Measurements from ENCODE around the gene KCNJ4. TPM values are rescaled to one million over a fixed set of nuclear protein-coding genes. Genes with fewer than 3 reads are reported as not detected.
A peak's percentile ranks its signal among the peaks of the same experiment; 100 is the strongest.
"Not testable (repeated sequence)": the region's sequence is repeated elsewhere in the genome, so short reads cannot be mapped to it uniquely, and the experiment has no call there.

KCNJ4 gene
- total and polyA plus RNA-seq, 8 donors: not detected

GRCh38 chr22:38402204-38402603 lies 52.8 kb downstream of the KCNJ4 start:
- no peaks in the 10 kb centered on the region for H3K27me3 ChIP-seq
- FAIRE-seq (no peak), DNase-seq (no peak), ATAC-seq (no peak)
- TF ChIP-seq CTCF (IDR thresholded peaks at IDR 0.05): no peak
- no peak overlapping the region for H3K27ac ChIP-seq
- H3K4me1 ChIP-seq: peaks cover 0 to 3% (median 0%) of the 10 kb centered on the region in 3 donors
- no peak overlapping the region for H3K4me3 ChIP-seq
- intact Hi-C loops (cut with DNase I): no loop called here
- WGBS, 2 donors: 79 to 82% methylated on average over 12 of the region's 12 CpGs
- H3K9me3 ChIP-seq: no peaks in the 10 kb centered on the region
- no peaks in the 10 kb centered on the region for H3K36me3 ChIP-seq

- no peak for DNase-seq
- Histone ChIP-seq H3K9me3 (no peaks in the 10 kb centered on the region), H3K4me3 (no peak overlapping the region), H3K36me3 (no peaks in the 10 kb centered on the region), H3K27ac (no peak overlapping the region), H3K4me1 (peaks cover 0 to 3% (median 0%) of the 10 kb centered on the region in 3 donors), H3K27me3 (no peaks in the 10 kb centered on the region)
- intact Hi-C loops (cut with DNase I): no loop called here
- no peak for FAIRE-seq
- ATAC-seq: no peak
- TF ChIP-seq CTCF (IDR thresholded peaks at IDR 0.05): no peak
- WGBS, 2 donors: 74 to 86% methylated on average over 9 of the region's 9 CpGs
Measured at GRCh38 chr22:38401336-38402084, 53.5 kb downstream of the KCNJ4 start.

DNA sequence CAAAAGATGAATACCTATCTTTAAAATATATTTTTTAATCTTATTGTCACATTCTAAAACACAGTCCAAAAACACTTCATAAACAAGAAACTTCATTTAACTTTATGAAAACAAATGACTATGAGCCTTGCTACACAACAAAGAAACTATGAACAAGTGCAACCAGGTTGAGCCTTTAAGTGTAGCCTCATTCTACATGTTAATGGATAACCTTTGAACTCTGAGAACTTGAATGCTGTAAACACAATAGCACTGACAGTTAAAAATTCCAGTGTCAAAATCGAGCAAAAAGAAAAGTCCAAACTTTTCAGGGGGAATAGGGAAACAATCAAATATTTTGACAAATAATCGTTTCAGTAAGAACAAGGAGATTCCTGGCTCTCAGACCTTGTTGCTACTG lies 54.7 kb downstream of the KCNJ4 start:
- H3K4me3 ChIP-seq; H3K36me3 ChIP-seq; ATAC-seq; DNase-seq; H3K9me3 ChIP-seq; H3K27me3 ChIP-seq; intact Hi-C loops (cut with DNase I): not testable (repeated sequence)
- Histone ChIP-seq H3K27ac (peak overlapping the region in 1 of 4 donors; percentile 91), H3K4me1 (peaks cover 0 to 10% (median 0%) of the 10 kb centered on the region in 3 donors)
- peak; percentile 71 for FAIRE-seq
- 14% methylated on average over 1 to 2 of the region's 2 CpGs for WGBS, 2 donors

DNA sequence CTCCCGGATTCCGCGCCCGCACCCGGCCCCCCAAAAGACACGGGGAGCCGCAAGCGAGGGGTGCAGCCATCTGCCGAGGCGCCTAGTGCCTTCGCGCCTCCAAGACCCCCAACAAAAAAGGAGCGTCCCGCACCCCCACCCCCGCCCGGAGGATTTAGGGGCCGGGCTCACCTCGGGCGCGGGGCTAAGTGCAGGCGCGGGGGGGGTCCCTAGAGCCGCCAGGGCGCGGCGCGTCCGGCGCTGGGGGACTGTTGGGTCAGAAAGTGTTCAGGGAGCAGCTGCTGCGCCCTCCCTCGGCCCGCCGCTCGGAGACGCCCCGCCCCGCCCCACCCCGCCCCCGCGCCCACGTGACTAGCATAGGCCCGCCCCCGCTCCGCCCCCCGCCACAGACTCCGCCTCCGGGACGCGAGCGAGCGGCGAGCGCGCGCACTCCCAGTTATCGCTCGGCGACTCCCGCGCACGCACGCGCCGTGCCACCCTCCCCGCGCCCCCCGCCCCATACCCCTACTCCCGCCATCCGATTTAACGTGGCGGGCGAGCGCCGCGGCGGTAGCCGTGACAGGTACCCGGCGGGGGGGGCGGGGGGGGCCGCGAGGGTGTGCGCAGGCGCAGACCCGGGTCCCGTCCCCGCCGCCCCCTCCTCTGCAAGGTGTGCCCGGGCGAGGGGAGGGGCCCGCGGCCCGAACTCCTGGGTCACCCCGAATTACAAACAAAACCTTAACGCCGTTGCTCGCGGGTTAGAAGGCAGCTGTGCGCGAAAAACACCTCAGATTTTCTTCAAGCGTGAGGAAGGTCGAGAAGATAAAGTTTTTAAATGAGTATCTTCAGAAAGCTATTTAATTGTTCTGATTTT lies 56.2 kb downstream of the KCNJ4 start:
- intact Hi-C loops (cut with DNase I): no loop called here
- no peaks in the 10 kb centered on the region for H3K9me3 ChIP-seq
- no peak for TF ChIP-seq CTCF (IDR thresholded peaks at IDR 0.05)
- H3K27me3 ChIP-seq: no peaks in the 10 kb centered on the region
- H3K36me3 ChIP-seq: no peaks in the 10 kb centered on the region
- peak; percentile 85 to 94 (median 88) for ATAC-seq
- H3K4me3 ChIP-seq: peak overlapping the region; percentile 65 to 90 (median 70)
- peak; percentile 81 to 98 (median 92) for DNase-seq
- H3K4me1 ChIP-seq: peaks cover 0 to 13% (median 0%) of the 10 kb centered on the region in 3 donors
- FAIRE-seq: no peak
- H3K27ac ChIP-seq: peak overlapping the region; percentile 83 to 91 (median 84)
- 0 to 2% methylated on average over 34 to 102 of the region's 102 CpGs for WGBS, 2 donors

DNA sequence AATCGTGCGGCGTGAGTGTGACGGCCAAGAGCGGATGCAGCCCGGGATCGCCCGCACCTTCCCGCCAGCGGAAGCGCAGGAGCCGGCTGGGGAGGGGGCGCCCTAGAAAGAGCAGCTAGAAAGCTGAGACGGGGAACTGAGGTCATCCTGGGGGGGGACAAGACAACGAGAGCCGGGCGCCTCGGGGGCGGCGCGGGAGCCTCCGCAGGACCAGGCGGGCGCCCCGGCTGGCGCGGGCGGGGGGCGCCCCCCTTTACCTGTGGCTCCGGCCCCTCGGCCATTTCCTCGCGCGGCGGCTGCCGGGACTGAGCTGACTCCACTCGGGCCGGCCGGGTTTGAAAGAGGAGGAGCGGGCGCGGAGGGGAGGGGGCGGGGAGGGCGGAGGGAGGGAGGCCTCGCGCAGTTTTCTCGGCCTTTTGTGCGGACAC lies 56.8 kb downstream of the KCNJ4 start:
- H3K27me3 ChIP-seq; FAIRE-seq; intact Hi-C loops (cut with DNase I); H3K9me3 ChIP-seq; H3K36me3 ChIP-seq: not testable (repeated sequence)
- WGBS, 2 donors: 1% methylated on average over 24 to 48 of the region's 48 CpGs
- H3K4me1 ChIP-seq: peaks cover 0 to 13% (median 0%) of the 10 kb centered on the region in 3 donors
- peak overlapping the region; percentile 65 to 90 (median 70) for H3K4me3 ChIP-seq
- ATAC-seq: peak; percentile 78 to 86 (median 84)
- DNase-seq: peak; percentile 73 to 92 (median 80)
- peak overlapping the region; percentile 83 to 91 (median 84) for H3K27ac ChIP-seq

Measured in pancreas (tissue), 10 donors.